Astrocyte (in vitro differentiated cells and primary cell): ENCODE results near the gene ARHGEF11. TPM values are rescaled to one million over a fixed set of nuclear protein-coding genes. Genes with fewer than 3 reads are reported as not detected.

ENCODE experiments used
- DNase-seq: peaks from one replicate; pipeline ENCODE4 v3.0.0-alpha.2; 2010; ENCODE audit warnings: low read depth
- FAIRE-seq: peaks from 2 replicates; lab custom pipeline; 2011; peaks lifted over from hg19 to GRCh38; lab: Jason Lieb, UNC
- H2AFZ ChIP-seq: 2 replicates; pipeline ENCODE4 v1.6.0; 2012; ENCODE audit warnings: low read depth, low read length, inconsistent platforms
- H3K27ac ChIP-seq: 2 replicates; pipeline ENCODE4 v1.5.1; 2011; ENCODE audit warnings: low read depth, low read length, inconsistent platforms
- H3K27me3 ChIP-seq: 2 replicates; pipeline ENCODE4 v1.6.0; 2011; ENCODE audit warnings: low read length, inconsistent platforms; ENCODE audit not compliant: insufficient read depth
- H3K36me3 ChIP-seq: 2 replicates; pipeline ENCODE4 v1.5.1; 2011; ENCODE audit warnings: low read length, inconsistent platforms; ENCODE audit not compliant: insufficient read depth
- H3K4me1 ChIP-seq: 2 replicates; pipeline ENCODE4 v1.5.1; 2011; ENCODE audit warnings: low read length, inconsistent platforms; ENCODE audit not compliant: insufficient read depth
- H3K4me2 ChIP-seq: 2 replicates; pipeline ENCODE4 v1.6.0; 2012; ENCODE audit warnings: low read length, inconsistent platforms
- H3K4me3 ChIP-seq: 2 replicates; pipeline ENCODE4 v1.5.1; 2011; ENCODE audit warnings: low read depth, mild to moderate bottlenecking, low read length, inconsistent platforms; ENCODE audit not compliant: insufficient read depth
- H3K79me2 ChIP-seq: 2 replicates; pipeline ENCODE4 v1.6.0; 2012; ENCODE audit warnings: mild to moderate bottlenecking, low read length, inconsistent platforms; ENCODE audit not compliant: insufficient read depth
- H3K9ac ChIP-seq: 2 replicates; pipeline ENCODE4 v1.6.0; 2012; ENCODE audit warnings: mild to moderate bottlenecking, low read length, inconsistent platforms
- H3K9me3 ChIP-seq: 2 replicates; pipeline ENCODE4 v1.5.1; 2012; ENCODE audit warnings: low read depth, mild to moderate bottlenecking, low read length, inconsistent platforms; ENCODE audit not compliant: insufficient read depth
- H4K20me1 ChIP-seq: 2 replicates; pipeline ENCODE4 v1.6.0; 2012; ENCODE audit warnings: low read length, inconsistent platforms; ENCODE audit not compliant: insufficient read depth
- H3K27ac Mint-ChIP-seq: one replicate; pipeline ENCODE4 v1.8.0; 2021; ENCODE audit warnings: mild to moderate bottlenecking, mixed read lengths; ENCODE audit not compliant: unreplicated experiment
- H3K27me3 Mint-ChIP-seq: one replicate; pipeline ENCODE4 v1.8.0; 2021; ENCODE audit warnings: low read depth, mixed read lengths; ENCODE audit not compliant: unreplicated experiment
- H3K36me3 Mint-ChIP-seq: one replicate; pipeline ENCODE4 v1.8.0; 2021; ENCODE audit warnings: low read depth, mixed read lengths; ENCODE audit not compliant: unreplicated experiment
- H3K4me1 Mint-ChIP-seq: one replicate; pipeline ENCODE4 v1.8.0; 2021; ENCODE audit warnings: low read depth, mixed read lengths; ENCODE audit not compliant: unreplicated experiment
- H3K4me3 Mint-ChIP-seq: one replicate; pipeline ENCODE4 v1.8.0; 2021; ENCODE audit warnings: mild to moderate bottlenecking, moderate library complexity, mixed read lengths; ENCODE audit not compliant: unreplicated experiment
- H3K9me3 Mint-ChIP-seq: one replicate; pipeline ENCODE4 v1.8.0; 2021; ENCODE audit warnings: mild to moderate bottlenecking, mixed read lengths; ENCODE audit not compliant: unreplicated experiment
- EZH2 ChIP-seq: IDR thresholded peaks from 2 replicates; pipeline ENCODE4 v1.6.1; 2012; ENCODE audit warnings: mild to moderate bottlenecking, low read length, inconsistent platforms; ENCODE audit not compliant: insufficient read depth
- total RNA-seq: library from RNA; stranded (reverse); gene quantifications from 2 replicates; pipeline ENCODE4 v1.2.1, GENCODE V29; 2021
- TF ChIP-seq, protein P1 (sequence below): IDR thresholded peaks from 2 replicates; pipeline ENCODE4 v1.5.1; 2011; ENCODE audit warnings: low read depth, mild to moderate bottlenecking, inconsistent platforms, low read length, moderate library complexity; ENCODE audit not compliant: insufficient read depth

ARHGEF11 gene
- total RNA-seq, 1 donor from 2014 or later, result 29.2 TPM

DNA sequence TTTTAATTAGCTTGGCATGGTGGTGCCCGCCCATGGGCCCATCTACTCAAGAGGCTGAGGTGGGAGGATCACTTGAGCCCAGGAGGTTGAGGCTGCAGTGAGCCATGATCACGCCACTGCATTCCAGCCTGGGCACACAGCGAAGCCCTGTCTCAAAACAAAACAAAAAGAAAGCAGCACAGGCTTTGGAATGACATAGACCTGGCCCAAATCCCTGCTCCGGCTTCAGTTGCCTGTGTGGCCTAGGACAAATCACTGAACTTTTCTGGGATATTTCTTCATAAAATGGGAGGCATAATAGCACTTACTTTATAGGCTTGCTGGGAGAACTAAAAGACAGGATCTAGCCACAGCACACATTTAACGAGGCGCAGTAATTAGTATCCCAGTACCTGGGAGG is 149.6 kb downstream of the ARHGEF11 start:
- Histone ChIP-seq H3K27me3 (no peaks in the 10 kb centered on the region), H2AFZ (no peak overlapping the region), H3K4me2 (peak overlapping the region; percentile 82), H3K9me3 (no peaks in the 10 kb centered on the region), H3K9ac (peak overlapping the region; percentile 76), H3K4me3 (no peak overlapping the region), H3K4me1 (peaks cover 75% of the 10 kb centered on the region), H3K27ac (peak overlapping the region; percentile 96), H3K79me2 (peaks cover 50% of the 10 kb centered on the region), H4K20me1 (peaks cover 3% of the 10 kb centered on the region), H3K36me3 (no peaks in the 10 kb centered on the region)
- Mint-ChIP-seq H3K4me3 (peak overlapping the region; percentile 36), H3K9me3 (peaks cover 3% of the 10 kb centered on the region), H3K27ac (peak overlapping the region; percentile 98), H3K36me3 (peaks cover 2% of the 10 kb centered on the region), H3K27me3 (peaks cover 12% of the 10 kb centered on the region), H3K4me1 (peaks cover 48% of the 10 kb centered on the region)
- TF ChIP-seq, protein P1, sequence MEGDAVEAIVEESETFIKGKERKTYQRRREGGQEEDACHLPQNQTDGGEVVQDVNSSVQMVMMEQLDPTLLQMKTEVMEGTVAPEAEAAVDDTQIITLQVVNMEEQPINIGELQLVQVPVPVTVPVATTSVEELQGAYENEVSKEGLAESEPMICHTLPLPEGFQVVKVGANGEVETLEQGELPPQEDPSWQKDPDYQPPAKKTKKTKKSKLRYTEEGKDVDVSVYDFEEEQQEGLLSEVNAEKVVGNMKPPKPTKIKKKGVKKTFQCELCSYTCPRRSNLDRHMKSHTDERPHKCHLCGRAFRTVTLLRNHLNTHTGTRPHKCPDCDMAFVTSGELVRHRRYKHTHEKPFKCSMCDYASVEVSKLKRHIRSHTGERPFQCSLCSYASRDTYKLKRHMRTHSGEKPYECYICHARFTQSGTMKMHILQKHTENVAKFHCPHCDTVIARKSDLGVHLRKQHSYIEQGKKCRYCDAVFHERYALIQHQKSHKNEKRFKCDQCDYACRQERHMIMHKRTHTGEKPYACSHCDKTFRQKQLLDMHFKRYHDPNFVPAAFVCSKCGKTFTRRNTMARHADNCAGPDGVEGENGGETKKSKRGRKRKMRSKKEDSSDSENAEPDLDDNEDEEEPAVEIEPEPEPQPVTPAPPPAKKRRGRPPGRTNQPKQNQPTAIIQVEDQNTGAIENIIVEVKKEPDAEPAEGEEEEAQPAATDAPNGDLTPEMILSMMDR, result no peak
- TF ChIP-seq EZH2, result no peak
- DNase-seq, result no peak
- no peak for FAIRE-seq

DNA sequence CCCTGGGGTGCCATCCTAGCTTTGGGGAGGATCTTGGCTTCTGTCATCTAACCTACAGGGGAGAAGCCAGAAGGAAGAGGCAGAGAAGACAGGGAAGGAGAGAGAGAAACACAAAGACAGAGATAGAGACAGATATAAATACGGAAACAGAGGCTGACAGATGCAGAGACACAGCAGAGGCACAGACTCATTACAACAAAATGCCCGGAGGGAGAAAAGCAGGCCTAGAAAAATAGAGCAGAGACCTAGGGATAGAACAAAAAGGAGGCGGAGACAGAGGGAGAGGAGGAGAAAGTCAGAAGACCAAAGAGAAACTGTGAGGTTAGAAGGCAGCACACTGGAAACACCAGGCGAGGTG is 150.1 kb downstream of the ARHGEF11 start:
- Mint-ChIP-seq H3K27ac (peak overlapping the region; percentile 98), H3K9me3 (peaks cover 3% of the 10 kb centered on the region), H3K36me3 (peaks cover 2% of the 10 kb centered on the region), H3K27me3 (peaks cover 17% of the 10 kb centered on the region), H3K4me1 (peaks cover 47% of the 10 kb centered on the region), H3K4me3 (peak overlapping the region; percentile 36)
- Histone ChIP-seq H3K4me2 (peak overlapping the region; percentile 82), H3K36me3 (no peaks in the 10 kb centered on the region), H3K27me3 (no peaks in the 10 kb centered on the region), H3K4me3 (peak overlapping the region; percentile 2), H4K20me1 (no peaks in the 10 kb centered on the region), H3K9me3 (no peaks in the 10 kb centered on the region), H2AFZ (no peak overlapping the region), H3K79me2 (peaks cover 45% of the 10 kb centered on the region), H3K27ac (peak overlapping the region; percentile 74), H3K4me1 (peaks cover 73% of the 10 kb centered on the region), H3K9ac (peak overlapping the region; percentile 76)
- TF ChIP-seq, protein P1, result no peak
- no peak for TF ChIP-seq EZH2
- FAIRE-seq, result no peak
- no peak for DNase-seq

DNA sequence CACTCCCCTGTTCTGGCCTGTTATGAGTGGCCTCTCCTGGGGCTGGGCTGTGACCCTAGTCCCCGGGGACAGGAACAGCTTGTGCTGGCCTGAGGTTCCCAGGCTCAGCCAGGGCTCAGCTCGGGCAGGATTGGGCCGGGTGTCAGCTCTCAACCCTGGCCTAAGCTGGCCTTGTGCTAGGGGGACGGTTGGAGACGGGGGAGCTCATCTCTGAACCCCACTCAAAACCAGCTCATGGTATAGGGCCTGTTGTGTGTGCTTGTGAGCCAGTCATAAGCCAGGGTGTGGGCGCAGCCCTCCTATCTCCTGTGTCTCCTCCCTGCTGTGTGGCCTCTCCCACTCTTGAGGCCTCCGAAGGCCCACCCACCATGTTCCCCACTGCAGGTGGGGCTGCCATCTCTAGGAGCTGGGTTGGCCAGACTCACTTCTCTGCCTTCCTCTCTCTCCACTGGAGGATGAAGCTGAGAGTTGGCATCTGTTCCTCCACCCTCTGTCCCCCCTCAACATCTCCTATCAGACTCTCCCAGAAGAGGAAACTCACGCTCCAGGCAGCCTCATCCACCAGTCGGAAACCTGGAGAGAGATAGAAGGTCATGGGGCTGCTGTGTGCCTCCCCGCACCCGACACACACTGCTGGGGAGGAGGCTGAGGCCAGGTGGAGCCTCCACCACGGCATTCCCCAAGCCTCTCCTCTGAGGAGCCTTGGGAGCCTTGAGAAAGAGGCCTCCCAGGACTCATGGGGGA is 150.7 kb downstream of the ARHGEF11 start:
- no peaks in the 10 kb centered on the region for H3K36me3 ChIP-seq
- H3K4me3 Mint-ChIP-seq, result peak overlapping the region; percentile 30

More for the DNA sequence above, 150.7 kb downstream of the ARHGEF11 start:
- Histone ChIP-seq H3K4me2 (peak overlapping the region; percentile 82), H4K20me1 (no peaks in the 10 kb centered on the region), H3K9me3 (no peaks in the 10 kb centered on the region), H3K9ac (peak overlapping the region; percentile 76), H3K27ac (peak overlapping the region; percentile 74), H3K27me3 (no peaks in the 10 kb centered on the region), H2AFZ (no peak overlapping the region), H3K79me2 (peaks cover 39% of the 10 kb centered on the region), H3K4me1 (peaks cover 69% of the 10 kb centered on the region), H3K4me3 (peak overlapping the region; percentile 63)
- Mint-ChIP-seq H3K36me3 (peaks cover 2% of the 10 kb centered on the region), H3K27ac (peak overlapping the region; percentile 98), H3K27me3 (peaks cover 20% of the 10 kb centered on the region), H3K4me1 (peaks cover 43% of the 10 kb centered on the region), H3K9me3 (peaks cover 3% of the 10 kb centered on the region)
- no peak for TF ChIP-seq EZH2
- TF ChIP-seq, protein P1, result no peak
- DNase-seq (no peak), FAIRE-seq (no peak)
